SK-N-MC (cell line): ENCODE data around the gene ZFAND5.
A peak's percentile ranks its signal among the peaks of the same experiment; 100 is the strongest.

ENCODE experiments used
- DNase-seq: peaks from one replicate; pipeline ENCODE4 v3.0.0-alpha.2; 2011; ENCODE audit warnings: low read depth, low spot score
- H3K27ac ChIP-seq: fragments of 200-600 bp; sonication (generic); 2 replicates; pipeline ENCODE4 v1.5.1; 2016; ENCODE audit warnings: mixed run types
- H3K36me3 ChIP-seq: fragments of 200-600 bp; sonication (generic); 2 replicates; pipeline ENCODE4 v1.6.1; 2017; ENCODE audit warnings: antibody characterized with exemption, low read length, mixed read lengths; ENCODE audit not compliant: insufficient read depth
- H3K4me3 ChIP-seq: fragments of 200-600 bp; sonication (generic); 2 replicates; pipeline ENCODE4 v1.5.1; 2016
- H3K9ac ChIP-seq: fragments of 200-600 bp; sonication (generic); 2 replicates; pipeline ENCODE4 v1.8.0; 2017; ENCODE audit warnings: mixed run types, mixed read lengths; ENCODE audit not compliant: insufficient read length
- H3K9me3 ChIP-seq: fragments of 200-600 bp; sonication (generic); 2 replicates; pipeline ENCODE4 v1.6.1; 2017; ENCODE audit warnings: low read depth, mild to moderate bottlenecking, antibody characterized with exemption, low read length, moderate library complexity, mixed read lengths
- EZH2 ChIP-seq: fragments of 200-600 bp; sonication (generic); IDR thresholded peaks from one replicate; pipeline ENCODE4 v1.6.1; 2017; ENCODE audit warnings: antibody characterized with exemption
- FOXP2 ChIP-seq: optimal IDR thresholded peaks from 2 replicates; pipeline ENCODE3; 2011; ENCODE audit warnings: mild to moderate bottlenecking, moderate library complexity; ENCODE audit not compliant: insufficient read depth; ENCODE audit errors: extremely low read length, control extremely low read depth
- POLR2AphosphoS5 ChIP-seq: IDR thresholded peaks from 2 replicates; pipeline ENCODE4 v1.6.1; 2012; ENCODE audit warnings: mild to moderate bottlenecking, low read depth, low read length, borderline replicate concordance

The ZFAND5 gene

GRCh38 chr9:72322678-72323077 is 42.3 kb downstream of the ZFAND5 start:
- H3K4me3 ChIP-seq, result no peak overlapping the region
- TF ChIP-seq POLR2AphosphoS5, result no peak
- no peak for TF ChIP-seq EZH2
- TF ChIP-seq FOXP2, result no peak
- no peaks in the 10 kb centered on the region for H3K36me3 ChIP-seq
- no peaks in the 10 kb centered on the region for H3K9me3 ChIP-seq
- DNase-seq, result no peak
- no peak overlapping the region for H3K9ac ChIP-seq
- no peak overlapping the region for H3K27ac ChIP-seq

DNA sequence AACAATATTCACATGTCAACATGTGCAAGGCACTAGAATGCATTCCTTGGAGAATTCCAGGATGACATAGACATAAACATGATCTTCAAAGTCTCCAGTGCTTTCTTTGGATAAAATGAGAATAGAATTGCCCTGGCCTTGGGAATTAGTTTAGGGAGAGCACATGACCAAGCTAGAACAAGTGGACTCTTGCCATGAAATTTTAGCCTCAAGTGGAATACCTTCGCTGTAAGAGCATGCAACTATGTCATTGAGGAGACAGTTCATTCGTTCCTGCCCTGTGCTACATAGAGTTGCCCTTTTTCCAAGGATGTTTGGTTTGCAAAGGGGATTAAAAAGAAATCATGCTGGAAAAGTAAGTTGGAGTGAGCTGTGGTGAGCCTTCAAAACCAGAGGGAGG is 42.7 kb downstream of the ZFAND5 start:
- Histone ChIP-seq H3K4me3 (no peak overlapping the region), H3K27ac (no peak overlapping the region), H3K9ac (no peak overlapping the region), H3K36me3 (no peaks in the 10 kb centered on the region), H3K9me3 (no peaks in the 10 kb centered on the region)
- TF ChIP-seq FOXP2, result no peak
- TF ChIP-seq EZH2, result no peak
- TF ChIP-seq POLR2AphosphoS5, result no peak
- no peak for DNase-seq

- Histone ChIP-seq H3K9me3 (no peaks in the 10 kb centered on the region), H3K4me3 (peak overlapping the region; percentile 74), H3K36me3 (no peaks in the 10 kb centered on the region), H3K27ac (peak overlapping the region; percentile 91), H3K9ac (peak overlapping the region; percentile 58)
- DNase-seq, result no peak
- TF ChIP-seq EZH2 (no peak), FOXP2 (no peak), POLR2AphosphoS5 (no peak)
Observed at GRCh38 chr9:72315510-72316311, 49.3 kb downstream of the ZFAND5 start.

GRCh38 chr9:72315089-72315509 is 49.9 kb downstream of the ZFAND5 start:
- peak overlapping the region; percentile 91 for H3K27ac ChIP-seq
- TF ChIP-seq POLR2AphosphoS5 (peak; percentile 24; the same call in 1 of the 2 replicates), EZH2 (no peak), FOXP2 (no peak)
- no peaks in the 10 kb centered on the region for H3K9me3 ChIP-seq
- peak overlapping the region; percentile 3 for H3K9ac ChIP-seq
- DNase-seq, result no peak
- H3K4me3 ChIP-seq, result peak overlapping the region; percentile 74
- no peaks in the 10 kb centered on the region for H3K36me3 ChIP-seq

DNA sequence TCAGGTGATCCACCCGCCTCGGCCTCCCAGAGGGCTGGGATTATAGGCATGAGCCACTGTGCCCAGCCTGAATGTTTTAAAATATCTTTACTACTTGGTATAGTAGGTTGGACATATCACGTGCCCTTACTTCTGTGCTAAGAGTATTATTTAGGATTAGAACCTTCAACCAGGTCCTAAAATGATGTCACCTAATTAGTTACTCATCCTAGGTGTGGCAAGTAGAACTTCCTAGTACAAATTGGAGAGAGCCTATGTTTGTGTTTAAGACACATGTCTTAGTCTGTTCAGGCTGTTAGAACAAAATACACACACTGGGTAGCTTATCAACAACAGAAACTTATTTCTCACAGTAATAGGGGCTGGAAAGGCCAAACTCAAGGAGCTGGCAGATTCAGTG is 51.5 kb downstream of the ZFAND5 start:
- no peaks in the 10 kb centered on the region for H3K9me3 ChIP-seq
- H3K27ac ChIP-seq, result no peak overlapping the region
- TF ChIP-seq FOXP2, result no peak
- no peak for TF ChIP-seq EZH2
- no peak for TF ChIP-seq POLR2AphosphoS5
- no peak overlapping the region for H3K9ac ChIP-seq
- DNase-seq, result no peak
- H3K4me3 ChIP-seq, result no peak overlapping the region
- no peaks in the 10 kb centered on the region for H3K36me3 ChIP-seq

DNA sequence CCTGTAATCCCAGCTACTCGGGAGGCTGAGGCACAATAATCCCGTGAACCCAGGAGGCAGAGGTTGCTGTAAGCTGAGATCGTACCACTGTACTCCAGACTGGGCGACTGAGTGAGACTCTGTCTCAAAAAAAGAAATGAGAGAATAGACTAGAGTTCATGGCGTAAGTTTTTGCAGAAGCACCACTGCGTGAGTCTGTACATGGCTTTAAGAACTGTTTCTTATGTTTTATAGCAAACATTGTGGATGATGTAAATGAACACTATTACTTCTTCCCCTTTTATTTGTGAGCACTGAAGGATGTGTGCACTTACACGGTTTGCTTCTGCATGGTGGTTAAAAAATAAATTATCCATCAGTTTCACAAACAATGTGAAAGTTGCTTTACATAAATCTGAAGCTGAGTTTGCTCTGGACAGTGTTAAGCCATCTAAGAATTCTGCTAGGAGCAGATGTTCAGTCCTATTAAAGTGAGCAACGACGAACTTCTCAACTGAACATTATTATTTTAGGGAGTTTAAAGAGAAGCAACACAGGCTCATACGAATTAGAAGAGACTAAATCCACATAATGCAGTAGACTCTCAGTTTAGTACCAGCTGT is 52.5 kb downstream of the ZFAND5 start:
- no peaks in the 10 kb centered on the region for H3K36me3 ChIP-seq
- no peak for DNase-seq
- H3K9me3 ChIP-seq, result no peaks in the 10 kb centered on the region
- no peak for TF ChIP-seq POLR2AphosphoS5
- no peak for TF ChIP-seq EZH2
- no peak for TF ChIP-seq FOXP2
- no peak overlapping the region for H3K4me3 ChIP-seq
- no peak overlapping the region for H3K27ac ChIP-seq
- no peak overlapping the region for H3K9ac ChIP-seq

- H3K9ac ChIP-seq, result no peak overlapping the region
- no peak overlapping the region for H3K27ac ChIP-seq
- TF ChIP-seq FOXP2, result no peak
- TF ChIP-seq EZH2, result no peak
- TF ChIP-seq POLR2AphosphoS5, result no peak
- H3K4me3 ChIP-seq, result no peak overlapping the region
- no peaks in the 10 kb centered on the region for H3K9me3 ChIP-seq
- DNase-seq, result no peak
- no peaks in the 10 kb centered on the region for H3K36me3 ChIP-seq
Observed at GRCh38 chr9:72309364-72310133, 55.5 kb downstream of the ZFAND5 start.

DNA sequence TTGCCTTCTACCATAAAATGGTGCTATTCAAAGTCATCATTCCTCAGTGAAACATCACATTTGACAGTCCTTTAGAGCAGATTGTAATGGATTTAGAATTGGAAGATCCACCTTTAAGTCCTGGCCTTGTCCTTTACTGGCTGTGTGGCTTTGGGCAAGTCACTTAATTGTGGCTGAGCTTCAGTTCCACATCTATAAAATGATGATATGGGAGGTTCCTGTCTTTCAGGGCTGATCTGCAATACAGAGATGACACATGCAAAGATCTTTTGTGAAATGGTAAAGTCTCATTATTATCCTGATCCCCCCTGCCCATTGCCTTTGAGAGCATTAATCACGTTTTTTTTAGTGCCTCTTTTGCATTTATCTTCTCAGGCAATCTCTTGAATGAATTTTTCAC is 58.2 kb downstream of the ZFAND5 start:
- DNase-seq, result no peak
- H3K27ac ChIP-seq, result no peak overlapping the region
- TF ChIP-seq FOXP2, result no peak
- no peak for TF ChIP-seq EZH2
- TF ChIP-seq POLR2AphosphoS5, result no peak
- no peak overlapping the region for H3K4me3 ChIP-seq
- no peaks in the 10 kb centered on the region for H3K9me3 ChIP-seq
- no peak overlapping the region for H3K9ac ChIP-seq
- H3K36me3 ChIP-seq, result no peaks in the 10 kb centered on the region
